Fibroblast of lung (primary cell): ENCODE measurements around the gene BCAS1. TPM values are rescaled to one million over a fixed set of nuclear protein-coding genes. Genes with fewer than 3 reads are reported as not detected.

Experiments used
- DNase-seq, 2 donors: peaks; one replicate each; pipeline versions ENCODE4 v3.0.0 to v3.0.0-alpha.2; 2010; ENCODE audit warnings: low read depth in 2 of 2
- H2AFZ ChIP-seq: 2 replicates; pipeline ENCODE4 v1.5.1; 2012; ENCODE audit warnings: low read length, control low read depth, inconsistent platforms
- H3K27ac ChIP-seq: 2 replicates; pipeline ENCODE4 v1.5.1; 2011; ENCODE audit warnings: low read length, control low read depth; ENCODE audit not compliant: insufficient read depth
- H3K27me3 ChIP-seq: 2 replicates; pipeline ENCODE4 v1.5.1; 2011; ENCODE audit warnings: mild to moderate bottlenecking, low read length; ENCODE audit not compliant: control insufficient read depth, insufficient read depth
- H3K36me3 ChIP-seq: 2 replicates; pipeline ENCODE4 v1.5.1; 2011; ENCODE audit warnings: low read length; ENCODE audit not compliant: control insufficient read depth, insufficient read depth
- H3K4me1 ChIP-seq: 2 replicates; pipeline ENCODE4 v1.5.1; 2011; ENCODE audit warnings: low read length; ENCODE audit not compliant: control insufficient read depth, insufficient read depth; ENCODE audit errors: extremely low read depth
- H3K4me2 ChIP-seq: 2 replicates; pipeline ENCODE4 v1.5.1; 2011; ENCODE audit warnings: low read length, control low read depth; ENCODE audit not compliant: insufficient read depth; ENCODE audit errors: extremely low read depth
- H3K4me3 ChIP-seq, 4 experiments: fragments of 200-600 bp in 1 of 4; sonication (generic) in 1 of 4; replicated peaks in 1 of 4; 2 replicates each; pipeline ENCODE4 v1.5.1; 2011 to 2016; ENCODE audit warnings: low read length in 4 of 4, low read depth in 3 of 4, mild to moderate bottlenecking in 3 of 4, control low read depth in 2 of 4, inconsistent platforms in 1 of 4, mixed read lengths in 1 of 4; ENCODE audit not compliant: insufficient read depth in 1 of 4; ENCODE audit errors: control extremely low read depth in 1 of 4
- H3K79me2 ChIP-seq: 2 replicates; pipeline ENCODE4 v1.5.1; 2012; ENCODE audit warnings: mild to moderate bottlenecking, low read length, inconsistent platforms; ENCODE audit not compliant: control insufficient read depth, insufficient read depth
- H3K9ac ChIP-seq: 2 replicates; pipeline ENCODE4 v1.5.1; 2011; ENCODE audit warnings: mild to moderate bottlenecking, low read length, control low read depth; ENCODE audit not compliant: insufficient read depth
- H3K9me3 ChIP-seq: 2 replicates; pipeline ENCODE4 v1.5.1; 2012; ENCODE audit warnings: low read depth, low read length; ENCODE audit not compliant: control insufficient read depth, insufficient read depth
- H4K20me1 ChIP-seq: 2 replicates; pipeline ENCODE4 v1.5.1; 2011; ENCODE audit warnings: low read length; ENCODE audit not compliant: control insufficient read depth, insufficient read depth; ENCODE audit errors: extremely low read depth
- CTCF ChIP-seq, 2 donors: IDR thresholded peaks in 1 of 2; conservative IDR thresholded peaks in 1 of 2; 1 replicate in 1 of 2; 2 replicates in 1 of 2; pipeline ENCODE4 v1.5.1; 2011 to 2012; ENCODE audit warnings: low read length in 2 of 2, control low read depth in 1 of 2, inconsistent platforms in 1 of 2, low read depth in 1 of 2, mild to moderate bottlenecking in 1 of 2
- EZH2 ChIP-seq: IDR thresholded peaks from 2 replicates; pipeline ENCODE4 v1.5.1; 2012; ENCODE audit warnings: low read length, control low read depth, mild to moderate bottlenecking; ENCODE audit errors: missing control alignments
- polyA plus RNA-seq, 2 donors: library from polyadenylated mRNA; depleted of rRNA in 1 of 2; stranded (reverse) in 1 of 2; unstranded in 1 of 2; fragments of >200 nt; gene quantifications; 2 replicates each; pipeline ENCODE4 v1.2.1, GENCODE V29; 2011 to 2012; ENCODE audit warnings: missing spikeins in 1 of 2
- total RNA-seq: library from RNA; depleted of rRNA; stranded (reverse); fragments of >200 nt; gene quantifications from 2 replicates; pipeline ENCODE4 v1.2.1, GENCODE V29; 2014

BCAS1 gene
- total and polyA plus RNA-seq, 2 donors (not counting 1 experiment from before 2014, with no cell fraction given), result 0.17 TPM; not detected in 1

DNA sequence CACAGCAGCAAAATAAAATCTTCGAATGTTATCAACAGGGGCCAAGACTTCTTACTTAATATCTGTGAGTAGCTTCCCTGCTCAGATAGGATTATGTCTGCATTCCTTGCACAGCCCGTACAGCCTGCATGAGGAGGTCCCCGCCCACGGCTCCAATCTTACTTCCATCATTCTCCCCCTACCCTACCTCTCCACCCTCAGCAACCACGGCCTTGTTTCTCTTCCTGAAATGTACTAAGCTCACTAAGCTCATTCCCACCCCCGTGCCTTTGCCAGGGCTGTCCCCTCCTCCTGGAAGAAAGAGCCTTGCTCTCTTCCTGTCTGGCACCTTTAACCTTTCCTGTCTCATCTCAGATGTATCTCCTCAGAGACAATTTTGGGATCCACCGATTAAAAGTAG lies 120.4 kb downstream of the BCAS1 start:
- DNase-seq, result peak in 1 of 2 donors; percentile 59
- no peaks in the 10 kb centered on the region for H3K79me2 ChIP-seq
- H2AFZ ChIP-seq, result peak overlapping the region; percentile 77
- no peak overlapping the region for H3K9ac ChIP-seq
- no peaks in the 10 kb centered on the region for H3K27me3 ChIP-seq
- H3K4me3 ChIP-seq, result no peak overlapping the region
- H3K36me3 ChIP-seq, result no peaks in the 10 kb centered on the region
- peak overlapping the region; percentile 62 for H3K4me2 ChIP-seq
- H3K4me1 ChIP-seq, result peaks cover 12% of the 10 kb centered on the region
- no peaks in the 10 kb centered on the region for H4K20me1 ChIP-seq
- TF ChIP-seq CTCF (conservative IDR thresholded peaks at IDR 0.05 in 1 of 2, IDR thresholded peaks at IDR 0.05 in 1 of 2; ENCODE audit: low read depth in 1 of 2, low read length in 2 of 2) (no peak), EZH2 (no peak)
- H3K9me3 ChIP-seq, result no peaks in the 10 kb centered on the region
- peak overlapping the region; percentile 84 for H3K27ac ChIP-seq

GRCh38 chr20:53949319-53949839 lies 121.0 kb downstream of the BCAS1 start:
- TF ChIP-seq CTCF (conservative IDR thresholded peaks at IDR 0.05 in 1 of 2, IDR thresholded peaks at IDR 0.05 in 1 of 2; ENCODE audit: low read depth in 1 of 2, low read length in 2 of 2) (no peak), EZH2 (no peak)
- Histone ChIP-seq H3K4me1 (peaks cover 12% of the 10 kb centered on the region), H3K79me2 (no peaks in the 10 kb centered on the region), H3K9me3 (no peaks in the 10 kb centered on the region), H3K4me3 (no peak overlapping the region), H3K36me3 (no peaks in the 10 kb centered on the region), H2AFZ (peak overlapping the region; percentile 77), H4K20me1 (no peaks in the 10 kb centered on the region), H3K27ac (peak overlapping the region; percentile 84), H3K4me2 (peak overlapping the region; percentile 62), H3K27me3 (no peaks in the 10 kb centered on the region), H3K9ac (no peak overlapping the region)
- DNase-seq, result peak; percentile 70 to 99

DNA sequence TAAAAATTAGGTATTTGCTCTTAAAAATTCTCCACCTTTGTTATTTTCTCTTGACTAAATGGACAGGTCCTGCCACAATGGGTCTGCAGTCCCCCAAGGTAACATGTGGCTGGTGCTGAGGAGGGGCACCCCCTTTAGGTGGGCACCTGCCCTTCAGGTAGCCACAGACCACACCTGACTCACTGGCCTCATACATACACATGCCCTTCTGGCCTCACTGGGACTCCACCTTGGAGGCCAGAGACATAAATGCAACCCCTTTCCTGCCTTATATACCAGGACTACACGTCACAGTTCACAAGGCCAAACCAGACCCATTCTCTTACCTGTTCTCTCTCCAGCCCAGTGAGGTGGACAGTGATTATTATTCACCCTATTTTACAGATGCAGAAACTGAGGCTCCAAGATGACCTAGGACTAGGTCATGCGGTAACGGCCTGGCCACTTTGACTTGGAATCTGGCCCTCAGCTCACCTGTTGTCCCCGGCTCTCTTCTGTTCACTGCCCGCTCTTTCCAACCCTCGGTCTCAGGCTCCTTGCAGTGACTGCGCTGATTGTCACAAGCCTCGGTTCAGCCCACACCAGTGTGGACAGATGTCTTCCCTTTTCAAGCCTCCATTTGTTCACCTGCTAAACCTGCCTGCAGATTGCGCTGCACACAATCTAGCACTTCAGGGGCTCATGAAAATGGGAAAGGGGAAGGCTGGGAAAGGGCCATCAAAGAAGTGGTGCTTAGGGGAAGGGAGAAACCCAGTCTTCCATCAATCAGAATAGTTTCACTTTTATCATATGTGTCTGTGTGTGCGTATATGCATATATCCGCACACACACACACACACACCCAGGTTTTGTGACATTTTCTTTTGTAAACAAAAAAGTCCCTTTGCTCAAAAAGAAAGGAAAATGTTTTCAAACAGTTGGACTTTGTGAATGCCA lies 121.7 kb downstream of the BCAS1 start:
- Histone ChIP-seq H2AFZ (peak overlapping the region; percentile 77), H3K27me3 (no peaks in the 10 kb centered on the region), H3K4me2 (peak overlapping the region; percentile 62), H3K36me3 (no peaks in the 10 kb centered on the region), H4K20me1 (no peaks in the 10 kb centered on the region), H3K79me2 (no peaks in the 10 kb centered on the region), H3K27ac (peak overlapping the region; percentile 84), H3K4me1 (peaks cover 12% of the 10 kb centered on the region), H3K4me3 (no peak overlapping the region), H3K9me3 (no peaks in the 10 kb centered on the region), H3K9ac (no peak overlapping the region)
- no peak for DNase-seq
- TF ChIP-seq EZH2 (no peak), CTCF (conservative IDR thresholded peaks at IDR 0.05 in 1 of 2, IDR thresholded peaks at IDR 0.05 in 1 of 2; ENCODE audit: low read depth in 1 of 2, low read length in 2 of 2) (no peak)
